K562 (cell line): ENCODE measurements around the gene GPR32. TPM values are rescaled to one million over a fixed set of nuclear protein-coding genes. Genes with fewer than 3 reads are reported as not detected.
A peak's percentile ranks its signal among the peaks of the same experiment; 100 is the strongest.

Experiments
- CHAMP1 ChIP-seq: fragments of 450-650 bp; IDR thresholded peaks from 2 replicates; pipeline ENCODE4 v1.6.1; 2016; ENCODE audit warnings: mild to moderate bottlenecking
- CXXC5 ChIP-seq: fragments of 250-450 bp; sonication (Bioruptor Pico); IDR thresholded peaks from 2 replicates; pipeline ENCODE4 v1.8.0; 2022; ENCODE audit warnings: inconsistent platforms, mild to moderate bottlenecking, moderate library complexity
- E2F3 ChIP-seq: fragments of 250-450 bp; sonication (Bioruptor Pico); IDR thresholded peaks from 2 replicates; pipeline ENCODE4 v1.4.0; 2020; ENCODE audit warnings: mild to moderate bottlenecking
- MAFK ChIP-seq: IDR thresholded peaks from 2 replicates; pipeline ENCODE4 v1.6.1; 2011; ENCODE audit warnings: low read length, improper control_type of control experiment
- MITF ChIP-seq: IDR thresholded peaks from 2 replicates; pipeline ENCODE4 v1.6.1; 2014; ENCODE audit warnings: antibody characterized with exemption
- MNT ChIP-seq, 2 experiments: fragments of 450-650 bp; conservative IDR thresholded peaks; 2 replicates each; pipeline ENCODE4 v1.6.1; 2017; ENCODE audit warnings: mild to moderate bottlenecking in 2 of 2, moderate library complexity in 2 of 2
- MTA3 ChIP-seq: fragments of 450-650 bp; formaldehyde crosslinking; IDR thresholded peaks from 2 replicates; pipeline ENCODE4 v1.6.1; 2017; ENCODE audit warnings: mild to moderate bottlenecking, borderline replicate concordance
- POLR2AphosphoS5 ChIP-seq: IDR thresholded peaks from 2 replicates; pipeline ENCODE4 v1.6.1; 2011; ENCODE audit warnings: mild to moderate bottlenecking, low read depth, low read length, moderate library complexity; ENCODE audit not compliant: control insufficient read depth, insufficient read depth
- RBM17 ChIP-seq: fragments of 200-400 bp; formaldehyde crosslinking; IDR thresholded peaks from 2 replicates; pipeline ENCODE4 v1.6.1; 2017; ENCODE audit warnings: low read depth, mild to moderate bottlenecking, low read length, borderline replicate concordance
- SAFB2 ChIP-seq: fragments of 200-400 bp; formaldehyde crosslinking; IDR thresholded peaks from 2 replicates; pipeline ENCODE4 v1.6.1; 2018; ENCODE audit warnings: borderline replicate concordance, low read length, low read depth, moderate library complexity; ENCODE audit not compliant: severe bottlenecking
- SMC3 ChIP-seq: conservative IDR thresholded peaks from 2 replicates; pipeline ENCODE4 v1.6.1; 2011; ENCODE audit warnings: low read depth, low read length, improper control_type of control experiment; ENCODE audit not compliant: insufficient read depth
- SRSF3 ChIP-seq: fragments of 200-400 bp; formaldehyde crosslinking; IDR thresholded peaks from 2 replicates; pipeline ENCODE4 v1.6.1; 2016; ENCODE audit warnings: mild to moderate bottlenecking, low read length, moderate library complexity; ENCODE audit not compliant: insufficient read depth
- SUPT5H ChIP-seq: fragments of 450-650 bp; IDR thresholded peaks from 2 replicates; pipeline ENCODE4 v1.6.1; 2016
- TCF7 ChIP-seq: sonication (generic); IDR thresholded peaks from 2 replicates; pipeline ENCODE4 v1.6.1; 2016; ENCODE audit warnings: antibody characterized with exemption, borderline replicate concordance
- TCF7L2 ChIP-seq: fragments of 150-350 bp; IDR thresholded peaks from 2 replicates; pipeline ENCODE4 v1.6.1; 2016; ENCODE audit warnings: low read depth, mild to moderate bottlenecking, low read length, moderate library complexity
- ZFP91 ChIP-seq: sonication (generic); formaldehyde crosslinking; IDR thresholded peaks from 2 replicates; pipeline ENCODE4 v1.8.0; 2022; ENCODE audit warnings: mild to moderate bottlenecking, missing genetic modification reagents
- ZKSCAN1 ChIP-seq: fragments of 150-350 bp; IDR thresholded peaks from 2 replicates; pipeline ENCODE4 v1.6.1; 2016; ENCODE audit warnings: low read depth, low read length
- ZNF76 ChIP-seq: fragments of 250-450 bp; sonication (Bioruptor Pico); IDR thresholded peaks from 2 replicates; pipeline ENCODE4 v1.4.0; 2020; ENCODE audit warnings: mild to moderate bottlenecking, moderate library complexity, borderline replicate concordance
- ZNF79 ChIP-seq: fragments of 250-450 bp; sonication (Bioruptor Pico); IDR thresholded peaks from 2 replicates; pipeline ENCODE4 v1.4.0; 2020; ENCODE audit warnings: low read depth, mild to moderate bottlenecking, moderate library complexity
- ZZZ3 ChIP-seq: fragments of 450-650 bp; IDR thresholded peaks from 2 replicates; pipeline ENCODE4 v1.6.1; 2016; ENCODE audit warnings: antibody characterized with exemption, mild to moderate bottlenecking, moderate library complexity
- polyA plus RNA-seq, 8 experiments: library from polyadenylated mRNA; depleted of rRNA in 4 of 8; stranded (reverse) in 5 of 8; unstranded in 3 of 8; fragments of >200 nt; fragmentation: Nextera tagmentation in 2 of 8; fragmentation: Illumina TruSeq in 1 of 8; extraction: Ambion mirVana in 2 of 8; extraction: Trizol in 1 of 8; gene quantifications; 2 replicates each; pipeline versions ENCODE4 v1.2.1 to v1.2.3, GENCODE V29; 2011 to 2014; ENCODE audit warnings: inconsistent platforms in 1 of 8, missing spikeins in 1 of 8
- total RNA-seq, 7 experiments: library from RNA; depleted of rRNA in 6 of 7; stranded (reverse); fragments of >200 nt in 6 of 7; fragmentation: Illumina TruSeq in 2 of 7; extraction: Trizol in 2 of 7; gene quantifications; 2 replicates each; pipeline versions ENCODE4 v1.2.1 to v1.2.3, GENCODE V29; 2011 to 2021; ENCODE audit warnings: low replicate concordance in 1 of 7

The GPR32 gene
- total and polyA plus RNA-seq, 9 of the 15 experiments (the other 6 are each of a cell fraction or from before 2014, with no cell fraction given): not detected

- TF ChIP-seq TCF7 (no peak), SAFB2 (no peak), E2F3 (peak; percentile 98), CHAMP1 (peak; percentile 47; the same call in 1 of the 2 replicates), ZKSCAN1 (no peak), SRSF3 (0 out of 2 replicates have a peak, but pooled peaks have one; percentile 56), ZFP91 (no peak), TCF7L2 (no peak), ZNF79 (CRISPR knock-in tag) (no peak), CXXC5 (peak; percentile 85), POLR2AphosphoS5 (peak; percentile 98), SMC3 (0 out of 2 replicates have a peak, but pooled peaks have one; percentile 24), MAFK (no peak), ZNF76 (no peak), ZZZ3 (peak; percentile 98), MNT (conservative IDR thresholded peaks at IDR 0.05) (peak; percentile 93 to 95), RBM17 (no peak), SUPT5H (peak; percentile 99), MTA3 (peak; percentile 99), MITF (no peak)
Measured at GRCh38 chr19:50804420-50805272, 34.4 kb downstream of the GPR32 start (continued).
